WI38 (cell line): ENCODE measurements around the gene PAN3.
A peak's percentile ranks its signal among the peaks of the same experiment; 100 is the strongest.
"Not testable (repeated sequence)": the region's sequence is repeated elsewhere in the genome, so short reads cannot be mapped to it uniquely, and the experiment has no call there.

Experiments used
- H3K4me3 ChIP-seq: 2 replicates; pipeline ENCODE4 v1.5.1; 2011; ENCODE audit warnings: low read depth, mild to moderate bottlenecking, control low read depth, low read length
- CTCF ChIP-seq: IDR thresholded peaks from 2 replicates; pipeline ENCODE4 v1.5.1; 2012; ENCODE audit warnings: low read depth, mild to moderate bottlenecking, control low read depth, low read length

The PAN3 gene

DNA sequence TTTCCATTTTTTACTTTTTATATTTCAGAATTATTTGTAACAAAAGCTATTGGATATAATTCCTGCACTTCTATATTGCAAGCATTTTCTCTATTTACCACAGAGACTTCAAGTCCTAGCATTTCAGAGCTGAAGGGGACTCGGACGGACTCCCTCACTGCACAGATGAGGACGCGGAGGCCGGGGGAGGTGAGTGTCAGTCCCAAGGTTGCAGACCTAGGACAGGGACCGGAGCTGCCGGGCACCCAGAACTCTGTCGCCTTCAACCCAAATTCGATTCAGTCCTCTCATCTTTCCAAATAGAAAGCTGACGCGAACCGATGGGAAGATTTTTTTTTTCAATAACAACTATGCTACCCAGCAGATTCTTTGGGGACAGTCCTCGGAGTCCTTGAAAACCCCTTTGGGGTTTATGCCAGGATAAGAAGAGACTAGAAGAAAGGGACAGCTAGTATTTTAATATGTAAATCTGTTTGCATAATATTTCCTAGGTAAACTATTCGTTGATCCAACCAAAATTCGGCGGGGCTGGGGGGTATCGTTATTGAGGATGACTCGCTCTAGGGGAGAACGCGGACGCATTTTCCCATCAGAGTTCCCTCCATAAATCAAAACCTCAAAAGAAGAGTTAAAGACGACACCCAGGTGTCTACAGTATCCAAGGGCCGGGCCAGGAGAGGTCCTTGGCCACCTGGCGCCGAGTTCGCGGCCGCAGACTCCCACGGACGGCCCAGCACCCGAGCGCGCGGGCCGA, 38.8 kb upstream of the PAN3 start:
- TF ChIP-seq CTCF, result no peak
- no peak overlapping the region for H3K4me3 ChIP-seq

DNA sequence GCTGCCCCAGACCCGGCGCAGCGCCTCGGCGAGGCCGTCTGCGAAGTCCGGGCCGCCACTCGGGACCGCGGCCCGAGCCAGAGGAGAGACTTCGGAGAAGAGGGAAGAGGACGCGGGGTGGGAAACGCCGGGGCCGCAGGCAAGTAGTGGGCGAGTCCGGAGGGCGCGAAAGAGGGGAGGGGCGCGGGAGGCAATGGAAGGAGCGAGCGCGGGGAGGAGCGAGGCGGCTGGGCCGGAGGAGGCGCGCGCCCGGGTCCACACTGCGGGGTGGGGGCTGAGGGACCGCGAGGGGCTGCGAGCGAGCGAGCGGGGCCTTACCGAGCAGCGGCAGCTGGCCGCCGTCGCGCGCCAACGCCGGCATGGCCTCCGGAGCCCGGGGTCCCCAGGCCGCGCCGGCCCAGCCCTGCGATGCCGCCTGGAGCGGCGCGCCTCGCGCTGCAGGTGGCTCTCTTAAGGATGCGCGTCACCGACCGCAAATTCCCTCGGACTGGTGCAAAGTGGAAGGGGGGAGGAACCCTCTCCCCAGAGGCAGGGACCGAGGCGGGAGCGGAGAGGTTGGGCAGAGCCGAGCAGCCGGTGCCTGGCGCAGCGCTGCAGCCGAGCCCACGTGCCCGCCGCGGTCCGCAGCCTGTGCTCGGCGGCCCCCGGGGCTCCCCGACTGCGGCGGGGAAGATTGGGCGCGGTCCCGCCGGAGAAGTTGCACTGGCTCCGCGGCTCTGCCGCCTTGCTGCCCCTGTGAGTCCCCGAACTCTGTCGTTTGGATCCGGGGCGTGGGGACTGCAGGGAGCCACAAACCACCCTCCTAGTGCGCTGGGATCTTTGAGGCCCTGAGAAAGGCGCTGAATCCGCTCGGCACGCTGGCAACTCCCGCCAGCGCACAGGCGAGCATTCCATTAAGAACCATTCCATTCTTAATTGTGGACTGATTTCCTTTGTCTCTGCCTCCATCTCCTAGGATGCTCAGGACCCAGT, 37.9 kb upstream of the PAN3 start, which contains the start of gene FLT3:
Gene FLT3 (minus strand): TSS at position 427 of the 972 bp plus-strand sequence. CDS start 66 bp downstream, at position 361.
- no peak for TF ChIP-seq CTCF
- H3K4me3 ChIP-seq, result peak within 1 kb of the TSS; percentile 33

GRCh38 chr13:28101886-28102285, 36.5 kb upstream of the PAN3 start:
- not testable (repeated sequence) for H3K4me3 ChIP-seq

DNA sequence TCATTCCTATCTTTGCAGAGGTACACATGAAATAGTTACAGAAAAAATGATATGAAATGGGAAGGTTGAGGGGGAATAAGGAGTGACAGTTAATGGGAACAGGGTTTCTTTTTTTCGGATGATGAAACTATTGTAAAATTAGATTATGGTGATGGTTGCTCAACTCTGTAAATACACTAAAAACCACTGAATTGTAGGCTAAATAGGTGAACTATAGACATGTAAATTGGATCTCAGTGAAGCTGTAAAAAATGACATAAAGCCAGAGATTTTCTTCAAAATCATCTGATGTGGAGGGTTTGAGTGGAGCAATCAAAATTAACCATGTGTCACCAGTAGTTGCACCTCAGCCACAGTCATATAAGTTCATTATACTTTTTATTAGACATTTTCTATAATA, 31.4 kb upstream of the PAN3 start:
- no peak overlapping the region for H3K4me3 ChIP-seq

DNA sequence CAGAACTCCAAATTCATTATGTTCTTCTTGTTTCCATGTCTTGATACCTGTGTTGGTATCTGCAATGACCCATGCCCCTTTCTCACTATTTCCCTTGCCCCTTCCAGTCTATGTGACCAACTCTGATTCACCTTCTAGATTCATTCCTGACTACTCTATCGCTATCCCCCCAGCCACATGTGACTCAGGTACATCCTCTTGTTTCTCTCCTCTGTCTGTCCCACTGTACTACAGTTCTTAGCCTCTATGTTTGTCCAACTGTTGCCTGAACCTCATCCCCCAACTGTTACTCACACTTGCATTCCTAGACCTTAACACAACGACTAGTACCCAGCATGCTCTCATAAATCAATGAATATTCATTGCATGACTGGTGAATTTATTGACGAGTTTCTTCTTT, 27.9 kb upstream of the PAN3 start:
- H3K4me3 ChIP-seq, result no peak overlapping the region
- no peak for TF ChIP-seq CTCF

More for the DNA sequence above, 31.4 kb upstream of the PAN3 start:
- no peak for TF ChIP-seq CTCF

- TF ChIP-seq CTCF, result no peak
- H3K4me3 ChIP-seq, result no peak overlapping the region
Measured at GRCh38 chr13:28116736-28117135, 21.6 kb upstream of the PAN3 start.

DNA sequence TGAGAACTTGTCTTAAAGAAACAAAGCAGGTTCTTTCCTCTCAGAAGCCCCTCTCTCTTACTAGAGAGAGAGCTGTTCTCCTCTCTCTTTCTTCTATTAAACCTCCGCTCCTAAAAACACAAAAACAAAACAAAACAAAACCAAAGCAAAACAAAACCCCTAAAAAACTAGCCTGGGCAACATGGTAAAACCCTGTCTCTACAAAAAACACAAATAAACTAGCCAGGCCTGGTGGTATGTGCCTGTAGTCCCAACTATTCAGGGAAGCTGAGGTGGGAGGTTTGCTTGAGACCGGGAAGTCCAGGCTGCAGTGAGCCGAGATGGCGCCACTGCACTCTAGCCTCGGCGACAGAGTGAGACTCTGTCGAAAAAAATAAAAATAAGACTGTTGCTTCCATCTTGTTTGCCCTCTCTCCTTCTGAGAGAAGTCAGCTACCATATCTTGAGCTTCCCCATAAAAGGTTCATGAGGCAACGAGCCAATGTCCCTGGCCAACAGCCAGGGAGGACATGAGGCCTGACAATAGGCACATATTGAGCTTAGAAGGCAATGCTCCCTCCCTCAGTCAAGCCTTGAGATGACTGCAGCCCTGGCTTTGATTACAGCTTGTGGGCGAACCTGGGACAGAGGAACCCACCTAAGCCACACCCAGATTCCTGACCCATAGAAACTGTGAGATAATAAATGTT, 20.5 kb upstream of the PAN3 start:
- H3K4me3 ChIP-seq, result no peak overlapping the region
- no peak for TF ChIP-seq CTCF
